Kidney glomerular epithelial cell (primary cell): ENCODE measurements around the gene DMBX1.

Experiments used
- DNase-seq: peaks from one replicate; lab custom pipeline; 2025; lab: John Stamatoyannopoulos, UW

Gene DMBX1

DNA sequence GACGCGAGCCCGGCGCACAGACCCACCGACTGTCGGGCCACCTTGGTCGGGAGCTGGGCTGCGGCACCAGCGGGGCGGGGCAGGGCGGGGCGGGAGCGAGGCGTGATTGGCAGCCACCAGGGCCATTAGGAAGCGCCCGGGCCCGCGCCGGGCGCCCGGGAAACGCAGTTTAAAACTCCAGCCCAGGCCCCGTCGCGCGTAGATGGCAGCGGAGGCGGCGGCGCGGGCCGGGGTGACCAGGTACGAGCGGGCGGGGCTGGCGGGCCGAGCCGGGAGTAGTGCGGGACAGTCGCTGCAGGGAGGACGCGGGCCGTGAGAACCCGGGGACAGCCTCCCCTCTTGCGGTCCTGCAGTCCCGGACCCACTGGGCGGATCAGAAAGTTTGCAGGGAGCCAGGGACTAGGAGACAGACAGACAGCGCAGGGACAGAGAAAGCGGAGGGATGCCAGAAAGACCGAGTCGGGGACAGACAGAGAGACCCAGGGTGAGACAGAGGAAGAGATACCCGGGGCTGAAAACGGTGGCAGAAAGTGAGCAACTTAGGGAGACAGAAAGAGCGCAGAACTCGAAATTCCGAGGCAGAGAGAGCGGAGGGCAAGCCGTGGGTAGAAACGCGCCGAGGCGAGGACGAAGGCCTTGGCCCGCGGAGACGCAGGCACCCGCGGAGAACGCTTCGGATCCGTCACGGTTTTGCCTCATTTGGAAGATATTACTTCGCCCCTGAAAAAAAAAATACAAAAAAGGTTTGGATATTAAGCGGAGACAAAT, at the start of gene DMBX1:
Gene DMBX1 (plus strand): TSS at position 199 of the 768 bp plus-strand sequence. CDS start 17,175 bp downstream, outside the sequence.
- no peak for DNase-seq

DNA sequence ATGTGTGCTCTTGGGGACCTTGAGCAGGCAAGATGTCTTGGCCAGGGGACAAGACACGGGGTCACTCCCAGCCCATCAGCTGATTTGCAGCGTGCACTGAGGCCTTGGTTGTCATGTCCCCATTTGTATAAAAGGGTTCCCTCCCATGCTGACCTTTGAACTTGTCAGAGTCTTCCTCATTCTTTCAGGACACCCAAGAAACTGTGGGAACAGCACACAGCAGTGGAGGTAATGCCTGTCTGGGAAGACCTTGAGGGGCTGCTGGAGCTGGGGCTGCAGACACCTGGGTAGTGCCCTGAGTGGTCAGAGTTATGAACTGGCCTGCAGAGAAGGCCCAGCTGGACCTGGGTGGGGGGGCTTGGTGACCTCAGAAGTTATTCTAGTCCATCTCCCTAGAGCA, 49.2 kb upstream of the DMBX1 start:
- no peak for DNase-seq

DNA sequence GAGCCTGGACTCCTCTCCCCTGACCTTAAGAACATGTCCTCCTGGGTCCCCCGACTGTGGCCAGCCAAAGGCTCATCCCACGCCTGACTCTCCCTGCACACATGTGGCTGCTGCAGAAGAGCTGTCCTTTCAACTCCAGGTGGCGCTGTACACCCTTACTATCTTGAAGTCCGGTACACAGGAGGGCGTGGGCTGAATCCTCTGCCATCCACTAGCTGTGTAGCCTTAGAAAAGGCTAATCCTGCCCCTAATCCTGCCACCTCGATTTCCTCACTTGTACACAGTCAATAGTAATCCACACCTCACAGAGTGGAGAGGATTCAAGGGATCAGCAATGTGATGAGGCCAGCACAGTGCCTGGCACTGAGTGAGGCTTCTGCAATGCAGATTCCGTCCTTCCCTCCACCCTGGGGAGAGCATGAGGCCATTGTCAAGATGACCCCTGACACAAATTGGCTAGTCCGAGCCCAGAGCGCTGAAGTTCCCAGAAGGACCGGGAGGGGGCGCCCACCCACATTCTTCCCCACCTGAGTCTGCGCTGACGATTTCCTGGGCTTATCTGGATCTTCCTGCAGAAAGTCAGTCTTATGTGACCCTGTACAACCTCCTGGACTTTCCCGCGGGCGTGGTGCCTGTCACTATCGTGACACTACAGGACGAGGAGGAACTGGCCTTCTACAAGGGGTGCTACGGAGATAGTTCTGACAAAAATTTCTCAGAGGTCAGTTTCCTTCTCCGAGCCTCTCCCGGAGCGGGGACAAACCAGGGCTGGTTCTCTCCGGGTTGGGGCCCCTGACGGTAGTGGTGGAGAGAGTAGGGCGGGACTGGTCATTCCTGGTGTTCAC, 47.1 kb upstream of the DMBX1 start:
- peak; percentile 77 for DNase-seq

DNA sequence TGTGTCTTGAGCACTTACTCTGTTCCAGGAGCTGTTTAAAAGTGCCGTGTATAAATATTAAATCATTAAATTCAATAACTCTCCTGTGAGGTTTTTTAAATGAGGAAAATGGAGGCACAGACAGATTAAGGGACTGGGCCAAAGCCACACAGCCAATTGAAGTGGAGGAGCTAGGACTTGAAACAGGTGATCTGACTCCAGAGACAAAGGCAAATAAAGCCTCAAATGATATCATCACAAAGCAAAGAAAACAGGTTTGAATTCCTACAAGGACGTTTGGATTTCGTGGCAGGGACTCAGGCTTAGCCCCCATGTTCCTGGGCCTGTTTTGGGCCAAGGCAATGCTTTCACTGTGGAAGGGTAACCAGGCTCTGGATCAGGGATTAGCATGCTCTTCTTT, 45.2 kb upstream of the DMBX1 start:
- no peak for DNase-seq

DNA sequence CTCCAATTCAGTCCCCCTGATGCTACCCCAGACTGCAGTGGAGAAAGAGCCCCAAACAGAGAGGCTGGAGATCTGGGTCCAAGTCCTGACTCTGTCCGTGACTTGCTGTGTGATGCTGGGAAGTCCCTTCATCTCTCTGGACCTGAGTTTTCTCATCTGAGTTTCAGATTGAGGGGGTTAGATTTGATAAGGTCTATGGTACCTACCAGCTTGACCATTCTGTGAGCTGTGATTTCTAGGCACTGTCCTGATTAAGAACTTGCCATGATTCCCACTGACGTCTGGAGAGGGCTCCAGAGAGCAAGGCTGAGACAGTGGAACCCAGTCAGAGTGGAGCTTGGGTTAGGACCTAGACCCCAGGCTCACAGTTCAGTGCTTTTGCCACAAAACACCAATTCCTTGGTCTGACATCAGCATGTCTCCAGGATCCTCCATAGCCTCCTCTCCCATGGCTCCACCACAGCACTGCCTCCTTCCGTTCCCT, 43.8 kb upstream of the DMBX1 start:
- no peak for DNase-seq

DNA sequence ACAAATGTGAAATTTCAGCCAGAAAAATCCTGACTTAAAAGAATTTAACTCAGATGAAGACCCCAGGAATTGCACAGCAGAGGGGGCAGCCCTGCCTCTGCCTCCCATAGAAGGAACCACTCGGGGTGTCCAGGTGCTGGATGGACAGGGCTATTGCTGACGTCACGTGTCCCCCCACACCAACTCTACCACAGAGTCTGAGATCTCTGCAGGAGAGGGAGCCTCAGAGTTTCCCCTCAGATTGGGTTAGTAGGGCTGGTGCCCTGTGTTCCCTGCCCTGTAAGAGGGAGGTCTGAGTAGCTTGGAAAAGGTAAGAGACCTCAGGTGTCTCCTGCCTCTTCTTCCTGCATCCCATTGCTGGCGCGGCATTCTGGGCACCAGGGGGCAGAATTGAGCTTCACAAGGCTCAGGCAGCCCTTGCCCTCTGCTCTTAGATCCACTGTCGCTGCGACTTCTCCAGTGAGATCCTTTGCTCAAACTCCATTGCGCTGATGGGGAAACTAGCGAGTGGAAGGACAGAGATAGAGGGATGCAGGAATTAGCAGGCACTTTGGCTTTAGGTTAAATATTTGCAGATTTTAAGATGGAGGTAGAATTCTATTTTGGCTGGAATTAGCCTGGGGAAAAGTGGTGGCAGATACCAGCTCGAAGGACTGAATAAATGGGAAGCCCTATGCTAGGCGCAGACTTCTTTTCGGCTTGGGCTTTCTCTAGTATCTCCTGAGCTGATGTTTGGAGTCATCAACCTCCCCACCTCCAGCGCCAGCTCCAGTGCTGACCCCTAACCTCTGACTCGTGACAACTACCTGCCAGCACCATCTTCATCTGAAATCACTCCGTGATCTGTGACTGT, 42.8 kb upstream of the DMBX1 start:
- DNase-seq, result peak; percentile 50

DNA sequence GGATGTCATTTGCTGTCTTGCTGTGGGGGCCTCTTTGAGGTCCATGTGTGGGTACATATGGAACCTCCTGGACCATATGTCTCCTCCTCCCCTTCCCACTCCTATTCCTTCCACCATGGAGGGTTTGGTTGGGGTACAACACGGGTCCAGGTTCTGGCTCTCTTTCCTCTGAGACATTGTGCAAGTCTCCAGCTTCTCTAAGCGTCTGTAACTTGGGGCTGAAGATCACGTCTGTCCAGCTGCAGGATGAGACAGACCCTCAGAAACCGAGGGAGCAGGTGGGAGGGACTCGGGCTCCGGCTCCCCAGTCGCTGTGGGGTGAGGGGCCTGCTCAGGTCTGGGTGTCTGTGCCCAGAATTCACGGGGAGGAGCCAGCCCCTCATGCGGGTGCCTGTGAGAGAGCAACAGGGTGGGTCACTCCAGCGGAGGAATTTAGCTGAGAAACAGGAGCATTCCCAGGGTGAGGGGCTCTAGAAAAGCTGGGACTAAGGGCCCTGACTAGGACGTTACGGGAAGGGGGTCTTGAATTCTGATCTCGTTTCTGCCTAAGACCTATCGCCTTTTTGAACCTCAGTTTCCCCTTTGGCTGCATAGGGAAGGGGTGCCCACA, 42.0 kb upstream of the DMBX1 start:
- DNase-seq, result no peak

DNA sequence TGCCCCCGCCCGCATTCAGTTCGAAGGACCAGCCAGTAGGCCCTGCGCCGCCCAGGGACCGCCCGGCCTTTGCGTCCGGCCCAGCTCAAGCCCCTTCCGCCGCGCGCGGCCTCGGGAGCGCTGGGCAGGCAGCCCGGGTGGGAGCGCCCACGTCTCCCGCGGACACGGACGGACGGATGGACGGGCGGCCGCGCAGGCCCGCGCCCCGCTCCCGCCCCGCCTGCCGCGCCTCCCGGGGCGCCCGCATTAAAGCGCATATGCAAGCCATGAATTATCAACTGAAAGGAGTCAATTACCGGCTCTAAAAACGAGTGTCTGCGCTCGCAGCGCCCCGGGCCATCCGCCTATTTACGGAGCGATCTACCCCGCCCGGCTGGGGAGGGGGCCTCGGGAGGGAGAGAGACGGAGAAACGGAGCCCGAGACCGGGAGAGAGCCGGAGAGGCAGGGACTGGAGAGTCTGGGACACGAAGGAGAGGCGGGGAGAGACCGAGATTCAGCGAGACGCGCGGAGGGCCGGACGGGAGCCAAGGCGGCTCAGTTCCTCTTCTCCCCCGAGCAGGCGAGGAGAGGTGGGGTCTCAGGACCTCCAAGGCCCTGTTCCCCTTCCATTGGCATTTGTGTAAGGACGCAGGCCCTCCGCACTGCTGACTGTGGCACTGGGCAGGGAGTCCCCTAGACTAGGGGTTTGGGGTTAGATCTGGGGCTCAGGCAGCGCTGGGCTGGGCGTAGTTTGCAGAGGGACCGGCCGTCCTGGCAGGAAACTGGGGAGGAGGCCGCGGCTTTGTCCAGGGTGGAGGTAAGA, 41.3 kb upstream of the DMBX1 start:
- no peak for DNase-seq

DNA sequence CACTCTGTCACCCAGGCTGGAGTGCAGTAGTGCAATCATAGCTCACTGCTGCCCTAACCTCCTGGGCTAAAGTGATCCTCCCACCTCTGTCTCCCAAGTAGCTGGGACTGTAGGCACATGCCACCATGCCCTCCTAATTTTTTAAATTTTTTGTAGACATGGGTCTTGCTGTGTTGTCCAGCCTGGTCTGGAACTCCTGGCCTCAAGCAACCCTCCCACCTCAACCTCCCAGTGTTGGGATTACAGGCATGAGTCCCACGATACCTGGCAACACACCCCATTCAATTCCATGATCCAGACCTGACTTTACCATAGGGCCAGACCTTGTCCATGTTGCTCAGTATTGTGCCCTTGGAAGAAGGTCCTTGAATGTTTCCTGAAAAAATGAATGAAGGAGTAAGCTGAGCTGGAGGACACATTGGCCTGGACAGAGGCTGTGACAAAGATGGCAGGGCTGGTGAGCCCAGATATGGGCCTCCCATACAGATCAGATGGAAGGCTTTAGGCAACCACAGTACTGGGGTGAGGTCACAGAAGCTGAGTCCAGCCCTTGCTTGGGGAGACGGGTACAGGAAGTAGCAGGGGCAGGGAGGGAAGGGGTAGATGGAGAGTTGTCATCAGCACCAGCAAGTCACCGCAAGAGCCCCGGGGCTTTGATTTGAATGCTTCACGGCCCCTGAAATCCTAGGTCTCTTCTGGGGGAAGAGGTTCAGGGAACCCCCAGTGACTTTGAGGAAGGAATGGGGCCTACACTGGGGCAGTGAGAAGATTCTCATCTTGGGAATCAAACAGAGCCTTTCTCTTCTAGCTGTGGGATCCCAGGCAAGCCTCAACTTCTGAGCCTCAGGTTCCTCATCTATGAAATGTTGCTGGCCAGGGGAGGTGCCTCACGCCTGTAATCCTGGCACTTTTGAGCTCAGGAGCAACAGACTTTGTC, 40.1 kb upstream of the DMBX1 start:
- no peak for DNase-seq

DNA sequence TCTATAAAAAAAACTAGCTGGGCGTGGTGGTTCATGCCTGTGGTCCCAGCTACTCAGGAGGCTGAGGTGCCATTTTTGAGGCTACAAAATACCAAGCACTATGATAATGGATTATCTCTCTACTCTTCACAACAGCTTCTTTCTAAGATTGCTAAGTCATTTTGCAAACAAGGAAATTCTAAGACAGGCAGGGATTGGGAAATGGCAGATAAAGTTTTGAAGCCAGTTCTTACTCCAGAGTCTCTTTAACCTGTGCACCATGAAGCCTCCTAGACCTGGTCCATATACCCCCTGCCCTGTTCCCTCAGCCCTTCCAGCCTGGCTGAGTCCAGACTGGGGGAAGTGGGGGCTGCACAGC, 39.5 kb upstream of the DMBX1 start:
- DNase-seq, result no peak

DNA sequence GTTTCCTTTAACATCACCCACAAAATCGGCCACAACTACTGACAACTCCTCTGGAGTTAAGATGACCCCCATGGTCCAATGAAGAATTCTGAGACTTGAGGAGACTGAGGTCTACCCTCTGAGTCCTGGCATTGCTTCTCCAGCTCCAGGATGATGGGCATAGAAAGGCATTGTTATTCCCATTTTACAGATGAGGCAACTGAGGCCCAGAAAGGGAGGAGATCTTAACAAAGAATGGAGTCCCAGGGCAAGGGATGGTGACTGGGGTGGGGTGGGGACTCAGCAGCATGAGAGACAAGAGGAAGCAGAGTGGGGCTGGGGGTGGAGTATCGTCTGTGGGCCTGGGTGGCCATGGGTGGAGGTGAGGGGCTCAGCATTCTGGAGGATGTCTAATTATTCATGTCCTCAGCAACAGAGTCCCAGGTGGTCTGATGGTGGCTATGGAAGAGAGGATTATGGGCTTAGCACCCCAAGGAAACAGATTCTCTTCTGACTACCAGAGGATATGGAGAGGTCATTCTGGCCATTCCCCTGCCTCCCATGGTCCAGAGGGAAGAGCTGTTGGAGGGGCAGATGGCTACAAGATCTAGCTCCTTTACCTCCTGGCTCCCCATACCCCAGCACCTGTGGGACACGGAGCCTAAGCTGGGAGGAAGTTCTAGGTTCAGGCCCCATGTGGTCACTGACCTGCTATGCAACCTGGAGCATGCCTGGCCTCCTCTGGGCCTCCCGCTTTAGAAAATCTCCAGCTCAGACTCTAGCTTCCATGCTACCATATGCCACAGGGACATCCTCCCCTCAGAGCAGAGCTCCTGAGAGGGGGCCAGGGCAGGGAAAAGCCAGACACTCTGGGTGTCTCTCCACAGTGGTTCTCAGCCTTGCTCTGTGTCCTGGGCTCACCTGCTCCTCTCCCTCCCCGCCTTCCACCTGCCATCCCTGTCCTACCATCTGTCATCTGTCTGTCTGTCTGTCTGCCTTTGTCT, 37.4 kb upstream of the DMBX1 start:
- DNase-seq, result no peak

DNA sequence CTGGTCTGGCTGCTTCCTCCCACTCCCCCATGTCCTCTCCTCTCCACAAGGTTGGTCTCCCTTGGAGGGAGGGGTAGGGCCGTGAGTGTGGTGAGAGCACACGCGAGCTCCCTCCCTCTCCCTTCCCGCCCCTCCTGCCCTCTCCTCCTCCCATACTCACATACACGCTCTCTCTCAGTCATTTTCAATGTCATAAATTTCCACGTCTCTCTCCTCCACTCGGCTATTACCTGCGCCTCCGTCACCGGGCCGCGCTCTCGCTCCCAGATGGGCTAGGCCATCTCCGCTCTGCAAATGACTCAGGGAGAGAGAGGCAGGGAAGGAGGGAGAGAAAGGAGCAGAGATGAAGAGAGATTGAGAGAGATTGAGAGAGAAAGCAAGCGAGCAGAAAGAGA, 36.7 kb upstream of the DMBX1 start:
- no peak for DNase-seq

DNA sequence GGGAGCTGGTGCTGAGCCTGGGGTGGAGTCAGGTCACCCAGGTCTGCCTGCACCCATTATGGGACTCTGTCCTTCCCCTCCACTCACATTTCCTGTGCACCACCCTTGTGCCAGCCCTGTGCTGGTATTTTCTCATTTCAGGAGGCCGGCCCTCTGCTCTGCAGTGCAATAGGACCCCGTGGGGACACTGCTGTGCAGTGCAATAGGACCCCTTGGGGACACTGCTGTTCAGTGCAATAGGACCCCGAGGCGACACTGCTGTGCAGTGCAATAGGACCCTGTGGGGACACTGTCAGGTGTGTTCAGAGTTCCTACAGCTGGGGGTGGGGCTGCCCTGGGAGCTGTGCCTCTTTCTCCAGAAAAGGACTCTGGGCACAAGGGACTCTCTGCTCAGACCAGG, 36.2 kb upstream of the DMBX1 start:
- DNase-seq, result no peak

DNA sequence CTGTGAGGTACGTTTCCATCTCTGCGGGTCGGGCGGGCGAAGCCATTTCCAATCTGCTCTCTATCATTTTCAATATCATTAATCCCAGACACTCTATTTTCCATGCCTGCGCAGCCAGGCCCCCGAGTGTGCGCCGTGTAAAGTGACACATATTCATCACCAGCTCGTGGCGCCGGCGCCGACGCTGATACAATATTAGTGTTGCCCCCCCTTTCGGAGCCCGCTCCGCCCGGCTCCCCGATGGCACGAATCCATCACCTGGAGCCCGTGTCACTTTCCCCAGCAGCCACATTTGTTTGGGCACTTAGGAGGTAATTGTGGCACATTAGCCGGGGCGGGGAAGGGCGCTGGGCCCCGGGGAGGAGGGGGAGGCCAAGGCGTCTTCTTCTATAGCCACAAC, 33.7 kb upstream of the DMBX1 start:
- no peak for DNase-seq

DNA sequence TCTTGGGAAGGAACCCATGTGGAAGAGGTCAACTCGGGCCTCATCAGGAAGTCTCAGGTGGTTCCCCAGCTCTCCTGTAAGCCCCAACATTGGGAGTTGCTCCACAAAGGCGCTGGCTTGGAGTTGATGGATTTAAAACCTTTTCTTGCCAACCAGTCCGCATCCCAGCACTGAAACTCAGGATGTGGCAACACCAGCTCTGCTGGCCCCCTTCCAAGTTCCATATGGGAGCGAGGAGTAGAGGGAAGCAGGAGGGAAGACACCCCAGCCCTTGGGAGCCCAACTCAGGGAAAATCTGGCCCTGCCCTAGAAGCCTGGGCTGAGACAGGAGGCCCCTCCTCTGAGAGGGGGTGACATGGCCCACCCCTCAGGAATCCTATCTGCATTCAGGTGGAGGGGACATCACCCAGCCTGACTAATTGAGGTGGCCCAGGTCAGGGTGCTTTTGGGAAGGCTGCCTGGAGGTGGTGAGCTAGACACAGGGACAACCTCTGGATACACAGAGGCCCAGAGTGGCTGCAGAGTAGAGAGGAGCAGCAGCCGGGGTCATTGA, 33.1 kb upstream of the DMBX1 start:
- DNase-seq, result no peak

DNA sequence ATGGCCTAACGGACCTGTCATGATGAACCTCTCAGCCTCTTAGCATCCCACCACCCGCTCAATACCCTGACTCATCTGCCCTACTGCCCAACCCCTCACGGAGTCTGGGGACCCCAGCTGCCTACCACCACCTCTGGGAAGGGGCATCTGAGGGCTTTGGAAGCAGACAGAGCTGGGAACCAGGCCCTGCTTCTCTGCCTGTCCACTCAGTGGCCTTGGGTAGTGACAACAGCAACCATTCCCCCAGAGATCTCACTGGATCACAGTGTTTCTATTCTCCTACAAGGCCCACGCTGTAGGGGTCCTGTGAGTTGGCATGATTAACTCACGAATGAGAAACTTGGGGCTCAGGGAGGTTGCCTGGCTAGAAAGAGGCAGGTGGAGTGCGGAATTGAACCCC, 32.5 kb upstream of the DMBX1 start:
- DNase-seq, result no peak

DNA sequence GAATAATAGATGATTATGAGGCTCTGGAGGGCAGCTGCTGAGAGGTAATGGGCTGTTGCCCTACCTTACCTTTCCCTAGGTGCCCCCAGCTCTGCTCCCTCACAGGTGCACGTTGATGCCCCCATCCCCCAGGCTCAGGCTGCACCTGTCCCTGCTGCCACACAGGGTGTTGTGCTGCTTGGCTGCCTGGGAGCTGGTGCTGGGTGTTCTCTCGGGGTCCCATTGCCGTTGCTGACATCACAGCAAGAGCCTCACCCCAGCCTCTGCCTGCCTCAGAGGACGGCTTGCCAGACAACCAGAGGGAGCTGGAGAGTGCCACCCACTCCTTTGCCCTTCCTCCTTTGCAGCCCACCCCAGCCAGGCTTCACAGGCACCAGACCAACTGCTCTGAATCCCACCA, 31.4 kb upstream of the DMBX1 start:
- DNase-seq, result no peak

DNA sequence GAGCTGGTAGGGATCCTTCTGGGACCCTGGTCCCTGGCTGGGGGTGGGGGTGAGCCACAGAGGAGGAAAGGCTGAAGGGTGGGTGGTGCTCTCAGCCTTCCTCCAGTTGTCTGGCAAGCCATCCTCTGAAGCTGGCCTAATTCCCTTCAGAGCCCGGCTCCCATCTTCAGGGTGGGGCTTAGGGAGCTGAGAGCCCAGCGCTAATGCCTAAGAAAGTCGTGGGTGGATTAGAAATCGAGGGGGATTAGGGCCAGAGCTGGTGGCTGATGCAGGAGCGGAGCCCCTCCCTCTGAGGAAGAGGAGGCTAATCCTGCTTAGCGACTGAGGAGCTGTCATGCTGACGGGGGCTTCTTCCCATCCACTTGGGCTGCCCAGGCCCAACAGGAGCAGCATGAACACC, 30.8 kb upstream of the DMBX1 start:
- no peak for DNase-seq
